Trophoblast cell (in vitro differentiated cells and primary cell): ENCODE results near the gene ANTXR1.

ENCODE experiments used
- DNase-seq, 2 donors: peaks; one replicate each; pipeline ENCODE4 v3.0.0-alpha.2; 2016
- H2AFZ ChIP-seq: 2 replicates; pipeline ENCODE4 v1.6.1; 2013; ENCODE audit warnings: low read length, moderate library complexity, mild to moderate bottlenecking; ENCODE audit not compliant: insufficient read depth, poor library complexity
- H2AK5ac ChIP-seq: 2 replicates; pipeline ENCODE4 v1.6.1; 2013; ENCODE audit warnings: mild to moderate bottlenecking, low read length
- H2BK120ac ChIP-seq: 2 replicates; pipeline ENCODE4 v1.6.1; 2013; ENCODE audit warnings: low read length, mild to moderate bottlenecking, moderate library complexity; ENCODE audit not compliant: insufficient read depth, poor library complexity
- H2BK12ac ChIP-seq: 2 replicates; pipeline ENCODE4 v1.6.1; 2013; ENCODE audit warnings: mild to moderate bottlenecking, low read length, moderate library complexity
- H2BK5ac ChIP-seq: 2 replicates; pipeline ENCODE4 v1.6.1; 2013; ENCODE audit warnings: low read length, low read depth, moderate library complexity, mild to moderate bottlenecking; ENCODE audit not compliant: poor library complexity
- H3K14ac ChIP-seq: 2 replicates; pipeline ENCODE4 v1.6.1; 2013; ENCODE audit warnings: mild to moderate bottlenecking, low read length
- H3K18ac ChIP-seq: 2 replicates; pipeline ENCODE4 v1.6.1; 2013; ENCODE audit warnings: mild to moderate bottlenecking, low read length
- H3K23ac ChIP-seq: 2 replicates; pipeline ENCODE4 v1.6.1; 2013; ENCODE audit warnings: low read length
- H3K27ac ChIP-seq: 2 replicates; pipeline ENCODE4 v1.5.1; 2013; ENCODE audit warnings: low read depth, mild to moderate bottlenecking, inconsistent platforms, low read length, moderate library complexity
- H3K27me3 ChIP-seq: 2 replicates; pipeline ENCODE4 v1.6.1; 2013; ENCODE audit warnings: inconsistent platforms, mild to moderate bottlenecking, low read length, moderate library complexity; ENCODE audit not compliant: insufficient read depth
- H3K36me3 ChIP-seq, 2 experiments: 1 replicate in 1 of 2; 2 replicates in 1 of 2; pipeline ENCODE4 v1.6.1; 2013; ENCODE audit warnings: low read length in 2 of 2, mild to moderate bottlenecking in 2 of 2, moderate library complexity in 1 of 2; ENCODE audit not compliant: insufficient read depth in 2 of 2, control insufficient read depth in 1 of 2
- H3K4ac ChIP-seq: 2 replicates; pipeline ENCODE4 v1.6.1; 2013; ENCODE audit warnings: low read depth, mild to moderate bottlenecking, low read length, moderate library complexity
- H3K4me1 ChIP-seq, 2 experiments: 1 replicate in 1 of 2; 2 replicates in 1 of 2; pipeline ENCODE4 v1.6.1; 2013; ENCODE audit warnings: low read length in 2 of 2, mild to moderate bottlenecking in 2 of 2, moderate library complexity in 1 of 2; ENCODE audit not compliant: insufficient read depth in 2 of 2, control insufficient read depth in 1 of 2
- H3K4me2 ChIP-seq: 2 replicates; pipeline ENCODE4 v1.6.1; 2013; ENCODE audit warnings: inconsistent platforms, mild to moderate bottlenecking, low read length, moderate library complexity
- H3K4me3 ChIP-seq: 2 replicates; pipeline ENCODE4 v1.5.1; 2013; ENCODE audit warnings: mild to moderate bottlenecking, low read depth, low read length, inconsistent platforms
- H3K79me1 ChIP-seq: one replicate; pipeline ENCODE4 v1.6.1; 2013; ENCODE audit warnings: low read length
- H3K79me2 ChIP-seq: 2 replicates; pipeline ENCODE4 v1.6.1; 2013; ENCODE audit warnings: low read length, mild to moderate bottlenecking; ENCODE audit not compliant: control insufficient read depth, insufficient read depth, poor library complexity
- H3K9ac ChIP-seq: 2 replicates; pipeline ENCODE4 v1.6.1; 2013; ENCODE audit warnings: mild to moderate bottlenecking, low read length
- H3K9me3 ChIP-seq: 2 replicates; pipeline ENCODE4 v1.6.1; 2013; ENCODE audit warnings: low read depth, mild to moderate bottlenecking, control low read depth, inconsistent platforms, low read length; ENCODE audit not compliant: insufficient read depth
- H4K12ac ChIP-seq: 2 replicates; pipeline ENCODE4 v1.6.1; 2013; ENCODE audit warnings: low read depth, mild to moderate bottlenecking, low read length, moderate library complexity
- H4K8ac ChIP-seq: 2 replicates; pipeline ENCODE4 v1.6.1; 2013; ENCODE audit warnings: low read depth, mild to moderate bottlenecking, low read length, moderate library complexity
- H4K91ac ChIP-seq: one replicate; pipeline ENCODE4 v1.6.1; 2013; ENCODE audit warnings: low read depth, mild to moderate bottlenecking, low read length, moderate library complexity
- WGBS: extraction: QIAGEN DNeasy Blood & Tissue Kit; methylation state at CpG from one replicate; pipeline ENCODE4 v1.1.7; 2013; ENCODE audit warnings: missing lambda C conversion rate; ENCODE audit not compliant: insufficient read length, insufficient coverage; ENCODE audit errors: extremely low coverage; 5-methylcytosine and 5-hydroxymethylcytosine counted together

Gene ANTXR1

DNA sequence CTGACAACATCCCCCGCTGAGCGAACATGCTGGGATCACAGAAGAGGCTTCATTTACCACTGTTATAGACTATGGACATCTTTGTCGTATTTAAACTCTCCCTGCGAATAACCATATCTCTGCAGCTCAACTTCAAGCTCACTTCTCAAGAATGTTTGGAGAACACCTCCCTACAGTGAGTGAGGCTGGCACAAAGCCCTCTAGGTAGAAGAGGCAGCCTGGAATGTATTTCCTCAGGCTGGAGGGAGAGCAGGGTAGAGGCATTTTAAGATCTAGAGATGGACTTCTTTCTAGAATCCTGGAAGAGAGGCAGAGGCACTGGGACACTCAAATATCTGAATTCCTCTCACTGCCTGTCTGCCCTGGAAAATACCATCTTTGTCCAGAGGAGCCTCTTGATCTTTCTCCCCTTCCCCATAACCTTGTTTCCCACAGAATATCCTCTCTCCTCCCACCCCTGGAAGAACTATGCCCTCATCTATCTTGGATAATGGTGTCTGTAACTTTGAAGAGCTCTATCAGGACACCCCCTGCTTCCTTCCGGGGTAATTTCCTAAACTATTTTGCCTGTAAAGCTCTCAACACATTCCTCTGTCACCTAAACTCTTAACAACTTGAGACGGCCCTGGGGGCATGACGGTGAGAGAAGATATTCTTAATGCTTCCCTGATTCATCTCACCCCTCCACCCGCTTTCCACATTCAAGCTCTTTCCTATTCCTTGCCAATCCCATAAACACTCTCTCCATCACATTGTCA lies 2.4 kb upstream of the ANTXR1 start:
- no peaks in the 10 kb centered on the region for H3K36me3 ChIP-seq
- H3K27ac ChIP-seq = no peak overlapping the region
- no peak overlapping the region for H2BK120ac ChIP-seq
- H3K4ac ChIP-seq = no peak overlapping the region
- H4K91ac ChIP-seq = no peak overlapping the region
- peaks cover 7% of the 10 kb centered on the region for H3K79me2 ChIP-seq
- H3K79me1 ChIP-seq = peaks cover 9% of the 10 kb centered on the region
- no peak overlapping the region for H4K8ac ChIP-seq
- H3K23ac ChIP-seq = no peak overlapping the region
- no peak overlapping the region for H4K12ac ChIP-seq
- no peaks in the 10 kb centered on the region for H3K9me3 ChIP-seq
- H2AK5ac ChIP-seq = no peak overlapping the region
- H3K4me2 ChIP-seq = no peak overlapping the region
- peak; percentile 91 to 96 for DNase-seq
- no peaks in the 10 kb centered on the region for H3K27me3 ChIP-seq
- H3K4me1 ChIP-seq = peaks cover 3 to 9% of the 10 kb centered on the region in 2 experiments
- H3K4me3 ChIP-seq = no peak overlapping the region
- H2AFZ ChIP-seq = no peak overlapping the region
- WGBS = no CpG with 5 or more reads among the region's 8 CpGs
- no peak overlapping the region for H3K14ac ChIP-seq
- H3K9ac ChIP-seq = no peak overlapping the region
- H3K18ac ChIP-seq = no peak overlapping the region
- no peak overlapping the region for H2BK5ac ChIP-seq
- H2BK12ac ChIP-seq = no peak overlapping the region

DNA sequence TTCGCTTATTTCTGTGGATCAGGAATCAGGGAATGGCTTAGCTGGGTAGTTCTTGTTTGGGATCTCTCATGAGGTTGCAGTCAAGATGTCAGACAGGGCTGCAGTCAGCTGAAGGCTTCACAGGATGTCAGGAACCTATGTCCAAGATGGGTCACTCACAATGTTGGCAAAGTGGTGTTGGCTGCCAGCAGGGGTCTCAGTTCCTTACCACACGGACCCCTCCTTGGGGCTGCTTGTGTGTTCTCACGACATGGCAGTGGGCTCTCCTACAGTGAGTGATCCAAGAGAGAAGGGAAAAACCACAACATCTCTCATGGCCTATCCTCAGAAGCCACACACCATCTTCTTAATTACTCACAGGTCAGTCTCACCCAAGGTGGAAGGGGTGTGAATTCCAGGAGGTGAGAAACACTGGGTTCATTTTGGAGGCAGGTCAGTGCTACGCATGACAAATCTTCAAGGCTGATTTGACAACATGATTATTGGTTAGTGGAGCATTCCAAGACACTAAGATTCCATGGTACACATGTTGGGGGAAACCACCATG lies 1.3 kb upstream of the ANTXR1 start:
- H3K9ac ChIP-seq = no peak overlapping the region
- no peak overlapping the region for H3K23ac ChIP-seq
- H3K9me3 ChIP-seq = no peaks in the 10 kb centered on the region
- peaks cover 3 to 9% of the 10 kb centered on the region in 2 experiments for H3K4me1 ChIP-seq
- no peaks in the 10 kb centered on the region for H3K36me3 ChIP-seq
- no peak overlapping the region for H3K14ac ChIP-seq
- H3K4me3 ChIP-seq = no peak overlapping the region
- no peak overlapping the region for H2BK120ac ChIP-seq
- peaks cover 7% of the 10 kb centered on the region for H3K79me2 ChIP-seq
- no peak overlapping the region for H3K4me2 ChIP-seq
- no peak overlapping the region for H4K12ac ChIP-seq
- DNase-seq = no peak
- no peak overlapping the region for H4K8ac ChIP-seq
- H2AK5ac ChIP-seq = no peak overlapping the region
- H3K27me3 ChIP-seq = no peaks in the 10 kb centered on the region
- H2BK5ac ChIP-seq = no peak overlapping the region
- H2BK12ac ChIP-seq = no peak overlapping the region
- H4K91ac ChIP-seq = no peak overlapping the region
- H3K27ac ChIP-seq = no peak overlapping the region
- H3K18ac ChIP-seq = no peak overlapping the region
- H3K79me1 ChIP-seq = peaks cover 9% of the 10 kb centered on the region
- WGBS = no CpG with 5 or more reads among the region's 4 CpGs
- H2AFZ ChIP-seq = no peak overlapping the region
- H3K4ac ChIP-seq = no peak overlapping the region

DNA sequence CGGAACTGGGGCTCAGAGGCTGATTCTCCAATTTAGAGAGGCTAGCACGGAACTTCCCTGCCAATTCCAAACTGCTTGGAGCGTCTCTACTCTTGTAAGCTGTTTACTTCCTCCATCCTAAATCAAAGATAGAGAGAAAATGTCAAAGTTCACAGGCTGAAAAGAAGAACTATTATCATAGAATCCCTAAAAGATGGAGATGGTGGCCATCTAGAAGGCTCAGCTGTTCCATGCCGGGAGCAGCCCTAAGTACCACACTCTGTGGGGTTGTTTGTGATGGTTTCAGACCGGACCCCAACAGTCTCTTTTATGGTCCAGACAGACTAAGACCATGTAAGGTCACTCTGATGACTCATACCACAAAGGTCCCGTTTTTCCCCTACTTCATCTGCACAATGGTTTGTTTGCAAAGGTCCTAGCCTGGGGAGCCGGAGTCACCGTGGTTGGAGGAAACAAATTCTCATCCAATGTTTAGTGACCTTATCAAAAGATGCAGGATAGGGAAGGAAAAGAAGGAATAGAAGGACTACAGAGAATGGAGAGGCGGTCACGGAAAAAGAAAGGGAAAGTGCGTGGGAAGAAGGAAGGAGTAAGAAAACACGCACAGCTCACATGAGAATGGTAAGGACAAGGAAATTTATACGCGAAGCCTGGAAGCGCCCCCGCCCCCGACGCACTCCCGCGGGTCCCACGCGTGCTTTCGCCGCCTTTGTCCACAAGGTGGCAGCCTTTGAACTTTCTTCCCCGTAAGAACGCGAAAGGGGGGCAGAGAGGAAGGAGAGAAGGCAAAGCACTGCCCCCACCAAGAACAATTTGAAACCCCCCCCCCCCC lies 453 bp upstream of the ANTXR1 start:
- H4K8ac ChIP-seq = peak overlapping the region; percentile 23
- H3K9ac ChIP-seq = no peak overlapping the region
- no peak overlapping the region for H4K12ac ChIP-seq
- no peak overlapping the region for H3K23ac ChIP-seq
- no peak overlapping the region for H3K4me3 ChIP-seq
- no peak overlapping the region for H2BK120ac ChIP-seq
- no peak overlapping the region for H3K27ac ChIP-seq
- H3K27me3 ChIP-seq = no peaks in the 10 kb centered on the region
- H3K4me1 ChIP-seq = peaks cover 3 to 12% of the 10 kb centered on the region in 2 experiments
- peak overlapping the region; percentile 91 for H4K91ac ChIP-seq
- no peak overlapping the region for H2AK5ac ChIP-seq
- peak overlapping the region; percentile 73 for H3K4me2 ChIP-seq
- H3K36me3 ChIP-seq = no peaks in the 10 kb centered on the region
- no peak overlapping the region for H3K4ac ChIP-seq
- H3K14ac ChIP-seq = no peak overlapping the region
- no CpG with 5 or more reads among the region's 27 CpGs for WGBS
- no peaks in the 10 kb centered on the region for H3K9me3 ChIP-seq
- no peak overlapping the region for H3K18ac ChIP-seq
- no peak overlapping the region for H2BK12ac ChIP-seq
- peaks cover 7% of the 10 kb centered on the region for H3K79me2 ChIP-seq
- H2AFZ ChIP-seq = no peak overlapping the region
- DNase-seq = peak; percentile 16 to 58
- H2BK5ac ChIP-seq = no peak overlapping the region
- H3K79me1 ChIP-seq = peaks cover 9% of the 10 kb centered on the region

DNA sequence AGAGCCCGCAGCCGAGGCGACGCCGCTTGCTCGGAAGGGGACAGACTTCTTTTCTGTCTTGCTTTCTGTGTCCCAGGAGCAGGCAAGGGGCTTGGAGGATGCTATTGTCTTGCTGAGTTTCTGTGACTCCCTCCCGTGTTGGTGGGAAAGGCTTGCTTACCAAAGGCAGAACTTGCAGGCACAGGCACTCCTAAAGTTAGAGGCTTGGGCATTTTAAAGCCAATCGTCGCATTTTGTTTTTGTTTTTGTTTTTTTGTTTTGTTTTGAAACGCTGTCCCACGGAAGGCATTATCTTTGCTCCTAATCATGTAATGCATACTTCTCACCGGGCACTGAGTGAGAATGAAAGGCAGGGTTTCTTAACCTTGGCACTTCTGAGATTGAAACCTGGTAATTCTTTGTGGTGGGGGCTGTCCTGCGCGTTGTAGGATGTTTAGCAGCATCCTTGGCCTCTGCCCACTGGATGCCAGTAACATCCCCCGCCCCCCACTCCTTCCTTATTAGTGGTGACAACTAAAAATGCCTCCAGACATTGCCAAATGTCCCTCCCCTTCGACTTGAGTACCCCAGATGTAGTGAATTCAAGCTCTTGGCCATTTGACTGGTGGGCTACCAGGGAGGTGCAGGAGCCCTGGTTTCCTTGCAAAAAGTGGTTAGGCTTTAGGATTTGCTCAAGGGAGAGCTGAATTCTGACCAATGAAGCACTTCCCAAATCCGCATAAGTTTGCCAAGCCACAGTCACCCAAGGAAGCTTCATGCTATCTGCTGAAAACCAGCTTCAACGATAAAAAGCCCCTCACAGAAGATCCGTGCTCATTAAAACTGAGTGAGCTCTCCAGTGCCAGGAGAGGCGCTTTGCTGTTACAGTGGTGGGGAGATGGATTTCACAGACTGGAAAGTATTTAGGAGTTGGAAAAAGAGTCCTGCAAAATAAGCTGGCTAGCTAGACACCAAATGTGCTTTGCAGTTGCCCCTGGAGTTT lies 1.2 kb downstream of the ANTXR1 start:
- Histone ChIP-seq H3K79me2 (peaks cover 7% of the 10 kb centered on the region), H2BK5ac (no peak overlapping the region), H3K9me3 (no peaks in the 10 kb centered on the region), H2BK12ac (no peak overlapping the region), H3K27me3 (no peaks in the 10 kb centered on the region), H3K4me1 (peaks cover 3 to 12% of the 10 kb centered on the region in 2 experiments), H3K23ac (no peak overlapping the region), H4K12ac (peak overlapping the region; percentile 98), H3K79me1 (peaks cover 9% of the 10 kb centered on the region), H4K91ac (peak overlapping the region; percentile 91), H3K4ac (peak overlapping the region; percentile 65), H4K8ac (peak overlapping the region; percentile 97), H3K4me3 (peak overlapping the region; percentile 88), H3K36me3 (no peaks in the 10 kb centered on the region), H2AK5ac (no peak overlapping the region), H3K9ac (peak overlapping the region; percentile 6), H3K18ac (peak overlapping the region; percentile 92), H3K27ac (no peak overlapping the region), H2AFZ (peak overlapping the region; percentile 96), H3K4me2 (peak overlapping the region; percentile 73), H2BK120ac (peak overlapping the region; percentile 68), H3K14ac (peak overlapping the region; percentile 96)
- peak in 1 of 2 donors; percentile 32 for DNase-seq
- WGBS = no CpG with 5 or more reads among the region's 20 CpGs
